ENCODE results near the gene TSSC4.

Gene TSSC4

DNA sequence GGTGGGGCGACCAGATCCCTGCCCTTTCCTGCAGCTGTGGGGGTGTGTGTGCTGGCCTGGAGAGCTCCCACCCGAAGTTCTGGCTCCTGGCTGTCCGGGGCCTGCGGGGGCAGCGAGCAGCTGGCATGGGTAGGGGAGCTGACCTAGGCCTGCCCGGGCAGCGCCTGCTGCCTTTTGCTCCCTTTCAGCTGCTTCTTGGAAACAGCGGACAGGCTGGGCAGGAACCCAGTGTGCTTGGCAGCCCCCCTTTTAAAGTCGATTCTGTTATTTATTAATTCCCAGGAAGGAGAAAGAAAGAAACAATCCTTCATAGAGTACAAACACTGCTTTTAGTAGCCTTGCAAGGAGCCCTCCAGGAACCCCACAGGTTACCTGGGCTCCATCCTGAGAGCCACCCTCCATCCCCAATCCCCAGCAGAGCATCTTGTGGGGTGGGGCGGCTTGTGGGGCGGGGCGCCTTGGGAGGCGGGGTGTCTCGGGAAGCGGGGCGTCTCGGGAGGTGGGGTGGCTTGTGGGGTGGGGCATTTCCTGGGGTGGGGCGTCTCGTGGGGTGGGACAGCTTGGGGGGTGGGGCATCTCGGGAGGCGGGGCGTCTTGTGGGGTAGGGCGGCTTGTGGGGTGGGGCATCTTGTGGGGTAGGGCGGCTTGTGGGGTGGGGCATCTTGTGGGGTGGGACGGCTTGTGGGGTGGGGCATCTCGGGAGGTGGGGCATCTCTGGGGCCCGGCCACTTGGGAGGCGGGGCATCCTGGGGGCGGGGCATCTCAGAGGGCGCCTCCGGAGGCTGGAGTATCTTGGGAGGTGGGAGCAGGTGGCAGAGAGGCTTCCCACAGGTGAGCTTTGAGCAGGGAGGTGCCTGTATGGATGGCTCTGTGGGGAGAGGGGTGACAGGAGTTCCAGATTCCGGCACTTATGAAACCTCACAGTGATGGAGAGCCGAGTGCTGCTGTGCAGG lies 16.4 kb upstream of the TSSC4 start:
- CTCF ChIA-PET = no interaction called here
- no peak for DNase-seq (ENCODE audit: extremely low spot score)
- POLR2A ChIA-PET = no interaction called here
- TF ChIP-seq TARDBP (IDR thresholded peaks at IDR 0.05) = no peak
- TF ChIP-seq CTBP1 (IDR thresholded peaks at IDR 0.05; ENCODE audit: borderline replicate concordance) = no peak
- TF ChIP-seq, protein P1, sequence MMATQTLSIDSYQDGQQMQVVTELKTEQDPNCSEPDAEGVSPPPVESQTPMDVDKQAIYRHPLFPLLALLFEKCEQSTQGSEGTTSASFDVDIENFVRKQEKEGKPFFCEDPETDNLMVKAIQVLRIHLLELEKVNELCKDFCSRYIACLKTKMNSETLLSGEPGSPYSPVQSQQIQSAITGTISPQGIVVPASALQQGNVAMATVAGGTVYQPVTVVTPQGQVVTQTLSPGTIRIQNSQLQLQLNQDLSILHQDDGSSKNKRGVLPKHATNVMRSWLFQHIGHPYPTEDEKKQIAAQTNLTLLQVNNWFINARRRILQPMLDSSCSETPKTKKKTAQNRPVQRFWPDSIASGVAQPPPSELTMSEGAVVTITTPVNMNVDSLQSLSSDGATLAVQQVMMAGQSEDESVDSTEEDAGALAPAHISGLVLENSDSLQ (IDR thresholded peaks at IDR 0.05) = no peak
- TF ChIP-seq FOXM1 (IDR thresholded peaks at IDR 0.05; ENCODE audit: borderline replicate concordance) = no peak
- no peak for TF ChIP-seq ELF4 (IDR thresholded peaks at IDR 0.05)
- TF ChIP-seq SUZ12 (IDR thresholded peaks at IDR 0.05) = no peak
- no peak for TF ChIP-seq HDGF (IDR thresholded peaks at IDR 0.05; ENCODE audit: borderline replicate concordance)
- TF ChIP-seq FOXA1 (IDR thresholded peaks at IDR 0.05) = no peak
- TF ChIP-seq L3MBTL2 (conservative IDR thresholded peaks at IDR 0.05) = no peak
- TF ChIP-seq ZNF384 (IDR thresholded peaks at IDR 0.05) = no peak

DNA sequence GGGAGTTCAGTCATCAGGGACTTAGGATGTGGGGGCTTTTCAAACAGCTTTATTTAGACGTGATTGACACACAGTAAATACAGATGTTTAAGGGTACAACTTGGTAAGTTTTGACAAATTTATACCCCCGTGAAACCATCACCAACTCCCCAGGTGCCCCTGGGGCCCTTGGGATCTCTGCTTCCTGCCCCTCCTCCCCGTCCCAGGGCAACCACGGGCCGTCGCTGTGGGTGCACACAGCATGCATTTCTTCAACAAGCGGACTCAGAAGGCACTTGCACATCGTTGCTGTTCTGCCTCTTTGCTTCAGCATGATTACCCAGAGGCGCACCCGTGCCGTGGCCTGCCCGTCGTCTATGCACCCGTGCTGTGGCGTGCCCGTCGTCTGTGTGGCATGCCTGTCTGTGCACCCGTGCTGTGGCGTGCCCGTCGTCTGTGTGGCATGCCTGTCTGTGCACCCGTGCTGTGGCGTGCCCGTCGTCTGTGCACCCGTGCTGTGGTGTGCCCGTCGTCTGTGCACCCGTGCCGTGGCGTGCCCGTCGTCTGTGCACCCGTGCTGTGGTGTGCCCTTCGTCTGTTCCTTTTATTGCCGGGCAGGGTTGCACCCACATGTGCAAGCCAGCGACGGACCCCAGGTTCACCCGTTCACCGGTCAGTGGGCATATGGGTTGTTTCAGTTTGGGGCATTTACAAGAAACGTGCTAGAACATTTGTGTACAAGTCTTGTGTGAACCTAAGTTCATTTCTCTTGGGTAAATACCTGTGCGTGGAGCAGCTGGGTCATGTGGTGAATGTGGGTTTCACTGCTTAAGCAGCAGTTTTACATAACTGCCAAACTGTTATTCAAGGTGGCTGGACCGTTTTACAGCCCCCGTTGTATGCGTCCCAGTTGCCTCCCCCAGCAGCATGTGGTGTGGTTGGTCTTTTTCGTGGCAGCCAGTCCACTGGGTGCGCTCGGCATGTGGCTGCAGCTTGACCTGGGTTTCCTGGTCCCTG lies 15.1 kb upstream of the TSSC4 start:
- ChIA-PET CTCF (no interaction called here), POLR2A (interaction anchor here (1.6 kb wide), 1 partner anchor 9 kb away, joined by 4 read pairs; no protein-coding TSS in a partner anchor)
- TF ChIP-seq FOXK2 (IDR thresholded peaks at IDR 0.05) = no peak
- no peak for TF ChIP-seq ARNT (IDR thresholded peaks at IDR 0.05)
- TF ChIP-seq LEF1 (IDR thresholded peaks at IDR 0.05; ENCODE audit: borderline replicate concordance) = no peak
- TF ChIP-seq TARDBP (IDR thresholded peaks at IDR 0.05) = no peak
- TF ChIP-seq NFRKB (IDR thresholded peaks at IDR 0.05) = no peak
- no peak for TF ChIP-seq BHLHE40 (IDR thresholded peaks at IDR 0.05; ENCODE audit: borderline replicate concordance)
- no peak for DNase-seq (ENCODE audit: extremely low spot score)

DNA sequence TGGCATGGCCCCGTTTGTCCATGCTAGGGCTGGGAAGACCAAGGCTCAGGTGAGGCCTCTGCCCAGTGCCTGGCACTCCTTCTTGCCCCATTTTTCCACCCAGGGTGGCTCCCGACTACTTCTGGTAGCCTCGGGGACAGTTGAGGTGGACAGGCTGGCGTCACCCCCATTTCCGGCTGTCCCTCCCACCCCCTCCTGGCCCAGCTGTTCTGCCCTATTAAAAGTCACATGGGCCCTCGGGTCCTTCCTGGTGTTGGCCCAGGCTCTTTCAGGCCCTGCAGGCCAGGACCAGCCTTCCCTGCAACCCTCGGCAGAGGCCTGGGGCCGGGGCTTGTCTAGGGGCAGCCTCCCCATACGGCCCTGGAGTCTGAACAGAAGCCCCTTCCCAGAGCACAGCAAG lies 14.0 kb upstream of the TSSC4 start:
- DNase-seq (ENCODE audit: extremely low spot score) = no peak

DNA sequence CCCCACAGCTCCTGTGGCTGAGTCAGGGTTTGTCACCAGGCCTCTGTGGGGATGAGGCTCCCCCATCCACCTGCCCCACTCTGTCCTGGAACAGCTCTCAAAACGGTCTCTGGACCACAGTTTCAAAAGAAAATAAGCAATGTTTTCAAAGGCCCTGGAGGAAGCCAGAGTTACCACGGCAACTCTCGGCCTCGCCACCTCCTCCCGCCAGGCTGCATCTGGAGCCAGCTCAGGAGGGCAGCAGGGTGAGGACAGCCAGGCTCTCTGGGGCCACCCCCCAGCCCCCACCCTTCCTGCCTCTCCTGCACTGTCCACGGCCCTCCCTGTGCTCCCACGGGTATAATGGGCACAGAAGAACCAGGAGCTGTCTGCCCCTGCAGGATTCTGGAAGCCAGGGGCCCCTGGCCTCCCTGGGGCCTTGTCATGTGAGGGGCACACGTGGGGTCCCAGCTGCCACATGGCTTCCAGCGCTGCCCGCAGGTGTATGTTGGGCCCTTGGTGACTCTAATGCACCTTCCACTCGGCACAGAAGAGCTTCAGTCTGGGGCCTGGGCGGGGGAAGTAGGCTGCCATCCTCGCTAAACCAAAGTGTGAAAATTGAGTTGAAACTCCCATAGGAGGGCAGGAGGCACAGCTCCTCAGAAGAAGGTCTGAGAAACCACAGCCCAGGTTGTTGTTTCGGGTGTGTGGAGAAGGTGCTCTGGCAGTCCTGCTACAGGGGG lies 13.1 kb upstream of the TSSC4 start:
- CTCF ChIA-PET = interaction anchor here (1.2 kb wide), 1 partner anchor 32 kb away, joined by 3 read pairs; no protein-coding TSS in a partner anchor
- DNase-seq (ENCODE audit: extremely low spot score) = no peak
- no peak for TF ChIP-seq NFRKB (IDR thresholded peaks at IDR 0.05)
- no peak for TF ChIP-seq ARNT (IDR thresholded peaks at IDR 0.05)
- TF ChIP-seq L3MBTL2 (conservative IDR thresholded peaks at IDR 0.05) = no peak
- POLR2A ChIA-PET = interaction anchor here (0.7 to 1.6 kb wide), 4 partner anchors 9 to 12 kb away, joined by 3 to 7 read pairs (median 4); no protein-coding TSS in a partner anchor

More for the DNA sequence above, 14.0 kb upstream of the TSSC4 start:
- TF ChIP-seq FOXK2 (IDR thresholded peaks at IDR 0.05) (no peak), ZNF384 (IDR thresholded peaks at IDR 0.05) (no peak), BHLHE40 (IDR thresholded peaks at IDR 0.05; ENCODE audit: borderline replicate concordance) (no peak), FOXM1 (IDR thresholded peaks at IDR 0.05; ENCODE audit: borderline replicate concordance) (no peak), L3MBTL2 (conservative IDR thresholded peaks at IDR 0.05) (no peak)
- TF ChIP-seq, protein P1 (IDR thresholded peaks at IDR 0.05) = no peak
- ChIA-PET CTCF (no interaction called here), POLR2A (interaction anchor here (1.0 to 1.6 kb wide), 2 partner anchors 9 to 10 kb away, joined by 4 to 7 read pairs; no protein-coding TSS in a partner anchor)

DNA sequence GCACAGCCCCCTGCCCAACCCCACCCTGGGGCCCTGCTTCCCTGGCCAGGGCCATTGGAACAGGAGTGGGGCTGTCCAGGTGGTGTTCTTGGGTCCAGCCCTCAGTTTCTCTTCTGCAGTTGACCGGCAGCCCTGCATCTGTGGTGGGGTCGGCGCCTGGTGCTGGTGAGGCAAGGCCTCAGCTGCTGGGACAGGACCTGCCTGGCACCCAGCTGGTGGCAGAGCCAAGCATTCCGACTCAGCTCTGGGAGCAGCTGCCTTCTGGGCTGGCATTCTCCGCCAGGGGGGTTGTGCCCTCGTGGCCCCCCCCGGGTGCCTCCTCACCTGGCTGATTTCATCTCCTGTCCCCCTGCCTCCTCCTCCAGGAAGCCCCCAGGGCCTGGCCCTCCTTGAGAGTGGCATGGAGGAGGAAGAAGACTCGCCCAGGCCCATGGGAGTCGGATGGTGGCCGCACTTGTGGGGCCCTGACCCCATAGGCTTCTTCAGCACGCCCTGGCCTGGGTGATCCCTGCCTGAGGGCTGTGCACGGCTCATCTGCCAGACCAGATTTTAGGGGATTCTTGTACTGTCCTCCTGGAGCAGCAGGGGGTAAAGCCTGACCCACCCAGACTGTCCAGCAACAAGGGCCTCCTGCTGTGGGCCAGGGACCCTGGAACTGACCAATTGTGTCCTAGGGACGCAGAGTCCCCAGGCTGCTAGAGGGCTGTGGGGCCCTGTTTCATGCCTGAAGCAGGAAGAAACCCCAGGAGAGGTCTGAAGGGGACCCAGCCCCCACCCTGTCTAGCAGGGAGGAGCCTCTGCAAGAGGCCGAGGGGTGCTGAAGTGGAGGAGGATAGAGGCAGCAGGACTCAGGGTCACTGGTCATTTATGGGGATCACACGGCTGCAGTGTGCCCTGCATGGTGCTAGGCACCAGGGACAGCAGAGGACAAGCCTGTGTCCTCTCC lies 11.8 kb upstream of the TSSC4 start:
- ChIA-PET CTCF (interaction anchor here (1.2 kb wide), 1 partner anchor 31 kb away, joined by 3 read pairs; no protein-coding TSS in a partner anchor), POLR2A (no interaction called here)
- no peak for DNase-seq (ENCODE audit: extremely low spot score)
- no peak for TF ChIP-seq NFRKB (IDR thresholded peaks at IDR 0.05)
- no peak for TF ChIP-seq LEF1 (IDR thresholded peaks at IDR 0.05; ENCODE audit: borderline replicate concordance)
- TF ChIP-seq, protein P1 (IDR thresholded peaks at IDR 0.05) = no peak
- no peak for TF ChIP-seq FOXM1 (IDR thresholded peaks at IDR 0.05; ENCODE audit: borderline replicate concordance)
- TF ChIP-seq SUZ12 (IDR thresholded peaks at IDR 0.05) = no peak
- no peak for TF ChIP-seq TARDBP (IDR thresholded peaks at IDR 0.05)
- TF ChIP-seq BHLHE40 (IDR thresholded peaks at IDR 0.05; ENCODE audit: borderline replicate concordance) = no peak
- TF ChIP-seq CTBP1 (IDR thresholded peaks at IDR 0.05; ENCODE audit: borderline replicate concordance) = no peak
- TF ChIP-seq FOXK2 (IDR thresholded peaks at IDR 0.05) = no peak

Data from HEK293T (cell line).